NCI-H774 (cell line): ENCODE measurements around the gene BAIAP2.
A peak's percentile ranks its signal among the peaks of the same experiment; 100 is the strongest.
"Not testable (repeated sequence)": the region's sequence is repeated elsewhere in the genome, so short reads cannot be mapped to it uniquely, and the experiment has no call there.

Experiments used
- DNase-seq: peaks from one replicate; lab custom pipeline; 2025; lab: John Stamatoyannopoulos, UW

Gene BAIAP2

DNA sequence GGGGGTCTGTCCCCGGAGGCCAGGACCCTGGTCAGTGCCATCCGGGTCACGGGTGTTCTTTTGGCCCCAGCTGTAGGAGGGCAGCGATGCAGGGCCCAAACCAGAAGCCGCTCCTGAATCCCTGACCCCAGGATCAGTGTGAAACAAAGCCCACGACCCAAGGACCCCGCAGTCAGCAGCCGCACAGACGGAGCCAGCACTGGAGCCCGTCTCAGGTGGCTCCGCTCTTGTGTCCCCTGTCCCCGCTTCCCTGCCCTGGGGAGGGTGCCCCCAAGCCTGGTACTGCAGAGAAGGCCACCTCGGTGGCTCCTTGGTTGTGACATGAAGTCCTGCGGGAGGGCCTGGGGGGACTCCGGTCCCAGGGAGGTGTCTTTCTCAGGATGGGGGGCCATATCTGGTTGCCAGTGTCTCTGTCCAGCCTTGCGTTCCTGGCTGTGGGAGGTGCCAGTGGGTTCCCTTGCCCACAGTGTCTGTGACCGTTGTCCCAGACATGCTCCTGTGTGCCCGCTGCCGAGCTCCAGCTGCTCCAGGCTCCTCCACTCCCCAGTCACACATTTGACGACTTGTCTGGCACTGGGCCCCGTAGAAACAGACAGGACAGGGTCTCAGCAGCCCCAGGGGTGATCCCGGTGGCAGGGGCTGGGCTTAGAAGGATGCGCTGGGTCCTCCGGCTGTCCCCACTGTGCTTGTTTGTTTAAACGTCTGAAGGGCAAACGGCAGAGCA lies 33.6 kb downstream of the BAIAP2 start:
- DNase-seq: no peak

DNA sequence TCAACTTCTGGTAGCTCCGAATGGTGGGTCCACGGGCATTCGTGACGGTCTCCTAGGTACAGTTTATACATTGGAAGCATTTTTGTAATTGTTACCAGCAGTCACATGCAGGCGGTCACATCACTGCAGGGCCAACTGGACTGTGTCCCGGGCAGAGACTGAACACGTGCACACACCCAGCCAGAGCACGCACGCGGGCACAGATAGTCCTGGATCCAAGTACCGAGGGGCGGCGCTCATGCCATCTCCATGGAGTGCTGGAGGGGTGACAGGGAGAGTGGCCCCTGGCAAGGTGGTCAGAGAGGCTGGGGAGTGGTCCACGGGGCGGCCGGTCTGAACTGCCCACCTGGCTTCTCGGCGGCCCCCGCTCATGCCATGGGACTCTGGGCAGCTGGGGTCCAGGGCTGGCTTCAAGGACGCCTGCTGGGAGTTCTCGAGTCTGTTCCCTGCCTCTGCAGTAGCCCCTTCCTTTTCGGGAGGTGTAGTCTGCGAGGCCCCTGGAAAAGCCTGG lies 34.2 kb downstream of the BAIAP2 start:
- DNase-seq: no peak

DNA sequence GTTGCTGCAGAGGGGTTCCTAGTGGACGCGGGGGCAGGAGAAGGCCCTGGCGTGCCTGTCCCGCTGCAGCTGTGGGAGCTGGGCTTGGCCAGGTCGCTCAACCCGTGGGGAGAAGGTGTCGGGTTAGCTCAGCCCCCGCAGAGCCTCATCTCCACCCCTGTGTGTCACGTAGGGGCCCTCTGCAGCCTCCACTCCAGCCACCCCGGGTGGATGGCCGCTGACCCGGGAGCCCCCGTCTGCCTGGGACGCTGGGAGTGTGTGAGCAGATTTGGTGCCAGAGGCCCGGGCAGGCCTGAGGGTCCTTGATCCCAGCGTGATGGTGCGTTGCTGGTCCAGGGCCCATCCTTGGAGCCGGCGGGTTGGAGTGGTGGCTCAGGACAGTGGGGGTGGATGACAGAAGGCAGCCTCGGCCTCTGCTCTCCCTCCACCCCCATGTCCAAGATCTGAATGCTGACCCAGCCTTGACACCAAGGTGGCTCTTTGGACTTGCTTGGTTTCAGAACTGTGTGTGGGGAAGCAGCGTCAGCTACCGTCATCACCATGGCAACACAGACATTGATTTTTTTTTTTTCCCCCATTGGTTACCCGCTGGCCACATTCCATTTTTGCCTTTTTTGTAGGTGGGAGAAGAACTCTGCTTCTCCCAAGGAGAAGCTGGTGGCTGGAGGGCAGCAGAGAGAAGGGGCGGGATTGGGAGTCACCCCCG lies 35.7 kb downstream of the BAIAP2 start:
- DNase-seq: no peak

DNA sequence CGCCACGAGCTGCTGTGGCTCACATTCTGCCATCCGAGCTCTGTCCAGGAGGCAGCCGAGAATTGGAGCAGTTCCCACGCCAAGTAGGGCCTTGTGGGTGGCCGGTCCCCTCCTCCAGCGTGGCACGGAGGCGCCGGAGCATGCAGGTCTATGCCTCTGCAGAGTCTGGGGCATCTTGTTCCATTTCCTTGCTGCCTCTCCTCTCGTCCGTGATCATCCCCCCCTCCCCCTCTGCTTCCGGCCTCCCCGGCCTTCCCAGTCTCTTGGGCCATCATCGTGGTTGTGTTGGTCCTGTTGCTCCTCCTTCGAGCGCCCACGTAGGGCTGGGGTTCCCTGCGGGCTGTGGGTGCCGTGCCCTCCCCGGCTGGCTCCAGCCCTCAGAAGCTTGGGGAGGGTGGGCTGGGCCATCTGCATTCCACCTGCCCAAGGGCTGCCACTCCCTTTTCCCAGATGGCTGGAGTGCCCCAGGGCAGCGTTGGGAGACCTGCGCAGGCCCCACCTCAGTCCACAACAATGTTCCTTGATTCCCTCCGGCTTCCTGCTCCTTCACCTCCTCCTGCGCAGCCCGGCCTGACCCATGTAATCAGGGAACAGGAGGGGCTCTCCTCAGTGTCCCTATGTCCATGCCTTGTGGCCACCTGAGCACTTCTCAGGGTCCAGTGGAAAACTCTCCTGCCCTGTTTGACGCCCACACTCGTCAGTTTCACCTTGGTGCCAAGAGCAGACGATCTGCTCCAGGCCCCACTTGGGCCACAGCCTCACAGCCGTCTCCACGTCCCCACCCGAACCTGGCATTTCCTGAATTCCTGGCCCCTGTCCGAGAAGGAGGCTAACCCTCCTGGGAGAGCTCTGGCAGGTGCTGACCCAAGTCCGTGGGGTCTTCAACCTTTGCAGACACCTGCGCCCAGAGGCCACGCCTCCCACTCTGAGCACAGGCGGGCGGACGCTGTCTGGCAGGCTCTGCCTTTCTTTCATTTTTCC lies 37.1 kb downstream of the BAIAP2 start:
- no peak for DNase-seq

DNA sequence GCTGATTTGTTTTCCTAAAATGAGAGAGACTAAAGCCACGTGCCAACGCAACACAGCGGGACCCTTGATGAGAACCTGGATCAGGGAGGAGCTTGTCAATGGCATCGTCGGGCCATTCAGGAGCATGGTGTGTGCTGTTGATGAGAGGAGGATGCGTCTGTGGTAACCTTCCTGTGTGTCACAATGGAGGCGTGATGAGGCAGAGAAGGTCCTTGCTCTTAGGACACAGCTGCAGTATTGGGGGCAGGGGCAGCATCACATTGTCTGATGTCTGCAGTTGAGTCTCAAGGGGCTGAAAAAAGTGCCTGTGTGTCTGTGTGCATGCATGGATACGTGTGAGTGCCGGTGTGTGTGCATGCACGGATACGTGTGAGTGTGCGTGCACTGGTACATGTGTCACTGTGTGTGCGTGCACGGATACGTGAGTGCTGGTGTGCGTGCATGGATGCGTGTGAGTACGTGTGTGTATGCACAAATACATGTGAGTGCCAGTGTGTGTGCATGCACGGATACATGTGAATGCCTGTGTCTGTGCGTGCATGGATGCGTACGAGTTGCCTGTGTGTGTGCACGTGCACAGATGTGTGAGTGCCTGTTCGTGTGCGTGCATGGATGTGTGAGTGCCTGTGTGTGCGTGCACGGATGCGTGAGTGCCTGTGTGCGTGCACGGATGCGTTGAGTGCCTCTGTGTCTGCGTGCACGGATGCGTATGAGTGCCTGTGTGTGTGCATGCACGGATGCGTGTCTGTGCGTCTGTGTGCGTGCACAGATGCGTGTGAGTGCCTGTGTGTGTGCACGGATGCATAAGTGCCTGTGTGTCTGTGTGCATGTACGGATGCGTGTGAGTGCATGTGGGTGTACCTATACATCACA lies 39.3 kb downstream of the BAIAP2 start:
- no peak for DNase-seq

DNA sequence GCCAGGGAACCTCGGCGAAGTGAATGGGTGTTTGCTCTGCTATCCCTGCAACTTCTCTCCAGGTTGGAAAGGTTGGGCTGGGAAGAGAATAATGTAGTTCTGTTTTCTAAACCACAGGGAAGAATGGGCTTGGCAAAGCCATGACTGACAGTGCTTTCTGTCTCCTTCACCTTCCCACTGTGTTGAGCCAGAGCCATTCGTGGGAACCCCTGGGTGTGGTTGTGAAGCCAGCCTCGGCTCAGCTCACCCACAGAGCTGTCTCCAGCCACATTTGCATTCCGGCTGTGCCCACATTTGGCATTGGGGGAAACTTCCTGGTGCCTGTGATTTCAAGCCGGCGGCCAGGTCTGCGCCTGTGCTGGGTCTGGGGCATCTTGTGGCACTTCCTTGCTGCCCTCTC lies 39.9 kb downstream of the BAIAP2 start:
- DNase-seq: no peak

DNA sequence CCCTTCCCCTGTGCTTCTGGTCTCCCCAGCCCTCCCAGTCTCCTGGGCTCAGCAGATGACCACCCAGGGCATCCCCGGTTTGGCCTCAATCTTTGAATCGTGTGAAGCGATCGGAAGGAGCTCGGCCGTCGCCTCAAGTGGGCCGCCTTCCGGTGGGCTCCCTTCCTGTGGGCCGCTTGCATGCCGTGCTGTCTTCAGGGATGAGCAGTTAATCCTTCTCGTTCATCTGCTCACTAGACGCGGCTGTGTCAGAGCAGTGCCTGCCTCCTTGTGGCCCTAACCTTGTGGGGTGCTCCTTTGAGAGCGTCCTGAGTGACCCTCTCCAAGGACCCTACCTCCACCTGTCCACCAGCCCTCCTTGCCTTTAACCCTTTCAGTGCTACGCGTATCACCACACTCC lies 40.4 kb downstream of the BAIAP2 start:
- DNase-seq: no peak

DNA sequence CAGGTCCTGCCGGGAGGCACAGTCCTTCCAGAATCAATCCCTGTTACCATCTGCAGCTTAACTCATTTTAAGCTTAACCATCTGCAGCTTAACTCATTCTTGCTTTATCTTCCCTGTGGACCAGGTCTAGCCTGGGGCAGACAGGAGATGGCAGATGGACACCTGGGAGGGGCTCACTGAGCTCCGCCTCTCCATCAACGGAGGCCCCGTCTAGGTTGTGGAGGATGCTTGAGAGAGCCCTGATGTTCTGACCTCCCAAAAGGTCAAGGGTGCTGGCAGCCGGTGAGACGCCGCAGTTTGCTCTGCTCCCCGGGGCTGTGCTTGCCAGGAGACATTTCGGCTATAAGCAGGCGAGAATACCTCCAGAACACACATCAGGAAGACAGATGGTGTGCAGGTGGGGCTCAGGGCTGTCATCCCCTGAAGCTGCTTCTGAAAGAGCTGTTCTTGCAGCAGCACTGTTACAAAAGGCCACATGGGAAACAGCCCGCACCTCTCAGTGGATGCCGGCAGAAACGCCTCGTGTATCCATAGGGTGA lies 41.3 kb downstream of the BAIAP2 start:
- no peak for DNase-seq

DNA sequence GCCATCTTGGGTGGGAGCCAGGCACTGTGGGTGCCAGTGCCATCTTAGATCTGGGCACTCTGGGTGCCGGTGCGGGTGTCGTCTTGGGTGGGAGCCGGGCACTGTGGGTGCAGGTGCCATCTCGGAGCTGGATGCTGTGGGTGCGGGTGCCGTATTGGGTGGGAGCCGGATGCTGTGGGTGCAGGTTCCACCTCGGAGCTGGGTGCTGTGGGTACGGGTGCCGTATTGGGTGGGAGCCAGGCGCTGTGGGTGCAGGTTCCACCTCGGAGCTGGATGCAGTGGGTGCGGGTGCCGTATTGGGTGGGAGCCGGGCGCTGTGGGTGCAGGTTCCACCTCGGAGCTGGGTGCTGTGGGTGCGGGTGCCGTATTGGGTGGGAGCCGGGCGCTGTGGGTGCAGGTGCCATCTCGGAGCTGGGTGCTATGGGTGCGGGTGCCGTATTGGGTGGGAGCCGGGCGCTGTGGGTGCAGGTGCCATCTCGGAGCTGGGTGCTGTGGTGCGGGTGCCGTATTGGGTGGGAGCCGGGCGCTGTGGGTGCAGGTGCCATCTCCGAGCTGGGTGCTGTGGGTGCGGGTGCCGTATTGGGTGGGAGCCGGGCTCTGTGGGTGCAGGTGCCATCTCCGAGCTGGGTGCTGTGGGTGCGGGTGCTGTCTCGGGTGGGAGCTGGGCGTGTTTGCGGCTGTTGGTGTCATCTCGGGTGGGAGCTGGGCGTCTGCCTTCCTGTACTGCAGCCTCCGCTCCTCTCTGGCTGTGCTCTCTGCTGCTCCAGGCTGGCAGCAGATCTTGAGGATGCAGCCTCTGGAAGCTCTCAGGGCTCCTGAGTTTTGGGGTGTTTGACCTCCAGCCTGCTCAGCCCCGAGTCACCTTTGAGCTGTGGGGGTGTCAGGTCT lies 43.3 kb downstream of the BAIAP2 start:
- DNase-seq: not testable (repeated sequence)

DNA sequence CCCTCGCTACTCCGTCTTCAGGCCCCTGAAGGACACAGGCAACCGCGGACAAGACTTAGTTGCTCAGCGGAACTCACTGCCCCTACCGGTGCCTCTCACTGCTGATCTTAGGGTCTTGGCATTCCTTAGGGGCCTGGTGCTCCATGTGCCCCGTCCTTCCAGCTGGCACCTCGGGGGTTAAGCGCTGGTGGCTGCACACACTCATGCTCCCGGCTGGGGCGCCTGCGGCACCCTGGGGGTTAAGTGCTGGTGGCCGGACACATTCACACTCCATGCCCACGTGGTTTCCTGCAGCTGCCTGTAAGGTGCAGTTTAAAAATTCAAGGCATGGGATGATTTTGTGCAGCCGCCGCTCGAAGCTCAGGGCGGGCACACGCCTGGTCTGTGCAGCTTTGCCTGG lies 45.1 kb downstream of the BAIAP2 start:
- DNase-seq: no peak

DNA sequence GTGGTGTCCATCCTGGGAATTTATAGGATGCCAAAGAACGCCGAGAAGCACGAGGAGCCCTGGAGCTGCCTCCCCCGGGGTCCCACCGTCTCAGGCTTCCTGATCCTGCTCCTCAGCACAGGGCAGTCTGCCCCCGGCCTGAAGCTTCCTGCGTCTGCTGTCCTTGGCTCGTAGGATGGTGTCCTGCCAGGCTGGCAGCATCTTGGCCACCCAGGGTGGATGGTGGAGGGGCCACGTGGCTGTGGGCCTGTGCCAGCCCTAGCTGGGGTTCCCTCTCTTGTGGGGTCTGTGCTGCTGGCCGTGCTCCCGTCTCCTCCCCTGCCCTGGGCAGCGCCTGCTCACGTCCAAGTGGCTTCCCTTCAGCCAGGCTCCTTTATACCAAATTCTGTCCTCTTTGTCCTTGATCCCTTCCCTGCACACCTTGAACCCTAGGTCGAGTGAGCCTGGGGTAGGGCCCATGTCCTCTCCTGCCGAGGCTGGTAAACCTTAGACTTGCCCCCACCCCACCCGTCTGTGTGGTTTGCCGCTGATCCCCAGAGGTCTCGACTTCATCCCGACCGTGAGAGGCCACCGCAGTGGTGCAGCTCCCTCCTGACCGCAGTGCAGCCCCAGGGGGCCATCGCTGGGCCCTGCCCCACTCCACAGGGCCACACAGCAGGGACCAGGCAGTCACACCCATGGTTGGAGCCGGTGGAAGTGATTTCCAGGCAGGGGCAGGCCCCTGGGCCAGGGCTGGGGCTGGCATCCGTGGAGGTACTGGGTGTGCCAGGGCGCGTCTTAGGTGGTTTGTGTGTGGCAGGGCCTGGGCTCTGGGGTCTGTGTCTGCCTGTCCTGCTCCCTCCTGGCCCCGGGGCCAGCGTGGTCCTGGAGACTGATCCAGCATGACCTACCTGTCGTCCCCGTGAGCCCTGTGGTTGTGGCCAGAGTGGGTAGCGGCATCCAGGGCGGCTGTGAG lies 46.5 kb downstream of the BAIAP2 start:
- no peak for DNase-seq

DNA sequence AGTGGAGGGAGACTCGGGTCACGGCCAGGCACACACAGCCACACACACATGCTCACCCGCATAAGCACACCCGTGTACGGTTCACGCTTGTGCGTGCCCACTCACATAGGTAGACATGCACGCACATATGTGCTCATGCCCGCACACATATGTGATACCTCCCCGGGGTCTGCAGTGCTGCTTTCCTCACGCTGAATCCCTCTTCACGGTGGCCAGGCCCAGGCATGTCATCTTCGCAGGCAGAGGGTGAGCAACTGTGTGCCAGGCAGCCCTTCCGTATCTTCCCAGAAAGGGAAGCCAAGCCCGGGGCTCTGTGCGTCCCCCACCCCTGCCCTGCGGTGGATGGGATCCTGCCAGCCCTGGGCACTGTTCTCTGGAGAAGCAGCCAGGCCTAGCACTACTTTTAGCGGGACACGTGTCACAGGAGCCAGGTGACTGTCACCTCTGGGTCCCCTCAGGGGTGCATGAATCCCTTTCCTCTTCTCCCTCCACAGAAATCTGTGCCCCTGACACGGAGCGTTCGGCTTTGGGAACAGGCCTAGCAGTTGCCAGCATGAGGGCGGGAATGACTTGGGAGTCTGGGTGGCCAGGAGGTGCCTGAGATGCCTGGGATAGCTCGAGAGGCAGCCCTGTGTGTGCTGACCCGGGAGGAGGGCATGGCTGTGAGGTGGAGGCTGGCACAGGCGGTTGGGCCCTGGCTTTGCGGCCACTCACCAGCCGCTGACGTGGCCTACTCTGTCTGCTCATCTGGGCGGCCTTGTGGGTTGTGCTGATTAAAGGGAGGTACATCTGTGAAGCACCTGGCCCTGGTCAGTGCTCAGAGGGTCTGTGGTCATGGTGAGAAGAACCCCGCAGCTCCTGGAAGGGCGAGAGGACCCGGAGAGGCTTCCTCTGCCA lies 47.5 kb downstream of the BAIAP2 start:
- no peak for DNase-seq

DNA sequence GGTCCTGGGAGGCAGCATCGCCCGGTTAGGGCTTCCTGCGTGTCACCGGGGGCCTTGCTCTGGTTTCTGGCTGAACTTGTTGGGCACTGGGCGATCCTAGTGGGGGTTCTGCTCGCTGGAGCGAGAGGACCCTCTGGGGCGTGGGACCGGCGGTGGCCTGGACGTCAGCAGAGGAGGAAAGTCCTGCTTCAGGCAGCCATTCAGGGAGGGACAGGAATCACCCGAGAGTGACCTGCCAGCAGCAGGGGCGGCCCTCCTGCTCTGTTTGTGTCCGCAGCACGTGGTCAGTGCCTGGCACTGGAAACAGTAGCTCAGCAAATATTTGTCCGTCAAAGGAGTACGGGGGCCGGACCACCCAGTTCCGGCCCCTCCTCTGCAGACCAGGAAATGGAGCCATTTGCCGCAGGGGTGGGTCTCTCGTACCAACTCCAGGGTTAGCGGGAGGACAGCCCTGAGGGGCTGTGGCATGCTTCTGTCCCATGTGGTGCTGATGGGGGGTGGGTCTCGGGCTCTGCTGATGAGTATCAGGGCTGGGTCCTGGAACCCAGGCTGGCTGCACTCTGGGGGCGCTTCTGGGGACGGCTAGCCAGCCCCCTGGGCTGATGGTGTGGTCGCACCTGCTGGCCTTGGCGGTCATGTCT lies 48.3 kb downstream of the BAIAP2 start:
- peak; percentile 69 for DNase-seq

DNA sequence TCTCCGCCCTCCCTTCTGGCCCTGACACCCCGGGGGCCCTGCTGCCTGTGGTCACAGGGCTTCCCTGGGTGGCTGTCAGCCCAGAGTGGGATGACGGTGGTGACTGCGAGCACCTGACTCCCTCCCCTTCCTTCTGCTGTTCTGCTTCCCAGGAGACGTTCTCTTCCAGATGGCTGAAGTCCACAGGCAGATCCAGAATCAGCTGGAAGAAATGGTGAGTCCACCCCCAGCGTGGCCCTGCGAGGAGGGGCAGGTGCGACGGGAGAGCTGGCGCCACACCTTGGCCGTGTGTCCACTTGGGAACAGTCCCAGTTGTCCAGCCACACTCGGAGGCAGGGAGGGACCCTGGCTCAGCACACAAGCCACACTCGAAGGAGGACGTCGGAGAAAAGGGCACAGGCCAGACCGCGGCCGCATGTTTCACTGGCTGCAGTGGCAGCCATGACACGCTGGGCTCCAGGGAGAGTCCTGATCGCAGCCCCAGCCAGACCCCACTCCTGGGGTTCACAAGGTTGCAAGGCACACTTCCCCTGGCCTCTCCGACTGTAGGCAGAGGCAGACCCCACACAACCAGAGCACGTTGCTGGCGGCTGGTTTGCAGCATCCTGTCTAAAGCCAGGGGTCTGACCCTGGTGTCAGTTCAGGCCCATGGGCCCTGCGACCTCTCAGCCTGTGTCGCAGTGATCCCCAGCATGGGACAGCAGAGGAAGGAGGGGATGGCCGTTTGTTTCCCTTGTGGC lies 49.9 kb downstream of the BAIAP2 start:
- no peak for DNase-seq

DNA sequence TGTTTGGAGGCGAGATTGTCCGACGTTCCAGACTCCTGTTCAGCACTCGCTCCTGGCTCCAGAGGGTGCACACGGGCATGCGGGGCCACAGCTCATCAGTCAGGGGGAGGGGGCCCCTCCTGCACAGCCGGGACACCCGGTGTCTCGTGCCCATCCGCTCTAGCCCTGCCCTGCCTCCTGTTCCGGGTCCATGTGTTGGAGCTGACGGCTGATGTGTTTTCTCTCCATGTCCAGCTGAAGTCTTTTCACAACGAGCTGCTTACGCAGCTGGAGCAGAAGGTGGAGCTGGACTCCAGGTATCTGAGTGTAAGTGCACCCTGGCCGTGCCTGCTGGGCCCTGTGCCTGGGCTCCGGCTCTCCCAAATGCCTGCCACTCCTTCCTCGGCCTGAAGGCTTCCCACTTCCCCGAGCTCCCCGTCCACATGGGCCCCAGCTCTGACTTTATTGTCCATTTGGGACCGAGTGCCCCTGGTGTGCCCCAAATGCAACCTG lies 50.5 kb downstream of the BAIAP2 start:
- DNase-seq: no peak

DNA sequence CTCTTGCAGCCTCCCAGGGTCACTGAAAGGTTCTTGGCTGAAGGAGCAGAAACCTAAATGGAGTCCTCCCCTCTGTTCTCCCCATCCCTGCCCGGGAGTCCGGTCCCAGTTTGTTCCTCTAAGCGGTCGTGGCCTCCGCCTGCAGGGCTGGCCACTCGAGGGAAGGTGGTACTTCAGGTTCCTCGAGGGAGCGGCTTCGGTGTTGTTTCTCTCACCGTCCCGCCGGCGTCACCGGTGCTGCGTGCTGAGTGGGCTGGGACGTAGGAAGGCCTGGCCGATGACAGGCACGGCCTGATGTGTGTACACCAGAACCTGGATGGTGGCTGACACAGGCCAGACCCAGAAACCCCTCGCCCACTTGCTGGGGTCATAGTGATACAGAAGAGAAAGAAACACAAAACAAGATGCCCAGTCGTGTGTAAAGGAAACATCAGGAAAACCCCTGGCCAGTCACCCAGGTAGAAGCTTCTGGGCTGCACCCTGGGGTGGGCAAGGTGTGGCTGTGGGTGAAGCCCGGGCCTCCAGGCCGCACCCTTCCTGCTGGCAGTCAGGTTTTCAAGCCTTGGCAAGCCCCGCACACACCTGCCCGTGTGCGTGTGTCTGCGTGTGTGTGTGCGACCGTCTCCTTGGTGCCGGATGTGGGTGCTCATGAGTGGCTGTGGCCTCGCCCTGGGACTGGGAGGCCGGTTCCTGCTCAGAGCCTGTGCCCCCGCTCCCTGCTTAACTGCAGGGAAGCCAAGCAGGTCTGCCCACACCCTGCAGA lies 52.0 kb downstream of the BAIAP2 start:
- DNase-seq: no peak
